ENCODE data around the gene USP32.
A peak's percentile ranks its signal among the peaks of the same experiment; 100 is the strongest.

The USP32 gene

GRCh38 chr17:60149691-60150582, 242.0 kb downstream of the USP32 start, which contains the start of gene CA4:
Gene CA4, plus strand, starts transcription at chr17:60149973. Its CDS starts 62 bp downstream, at chr17:60150035.
- DNase-seq: peak; percentile 28

- no peak for DNase-seq
Observed at GRCh38 chr17:60148373-60148772, 243.6 kb downstream of the USP32 start.

DNA sequence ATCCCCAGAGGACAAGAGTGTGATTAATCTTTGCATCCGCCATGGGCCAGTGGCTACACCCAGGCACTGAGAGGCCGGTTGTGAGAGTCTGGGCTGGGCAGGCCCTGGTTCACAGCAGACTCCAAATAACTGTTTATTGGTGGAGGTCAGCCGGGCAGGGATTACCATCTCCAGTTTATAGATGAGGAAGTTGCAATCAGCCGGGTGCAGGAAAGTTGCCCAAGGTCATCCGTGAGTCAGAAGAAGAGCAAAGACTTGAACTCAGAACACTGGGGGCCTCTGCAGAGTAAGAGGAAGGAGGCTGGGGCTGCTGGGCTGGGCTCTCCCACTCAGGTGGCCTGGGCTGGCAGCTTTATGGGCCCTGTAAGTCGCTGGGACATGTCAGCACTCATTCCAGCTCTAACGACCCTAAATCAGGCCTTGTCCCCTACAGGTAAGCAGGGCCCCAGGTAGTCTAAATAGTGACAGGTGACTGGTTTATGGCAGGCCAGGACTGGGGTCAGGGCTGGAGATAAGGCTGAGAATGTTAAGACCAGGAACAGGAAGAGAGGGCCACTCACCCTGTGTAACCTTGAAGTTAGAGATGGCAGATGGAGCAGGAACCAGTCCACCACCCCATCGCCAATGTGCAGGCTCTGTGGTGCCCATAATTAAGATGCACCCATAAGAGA, 244.2 kb downstream of the USP32 start:
- DNase-seq: no peak

GRCh38 chr17:60146206-60146605, 245.7 kb downstream of the USP32 start:
- no peak for DNase-seq

DNA sequence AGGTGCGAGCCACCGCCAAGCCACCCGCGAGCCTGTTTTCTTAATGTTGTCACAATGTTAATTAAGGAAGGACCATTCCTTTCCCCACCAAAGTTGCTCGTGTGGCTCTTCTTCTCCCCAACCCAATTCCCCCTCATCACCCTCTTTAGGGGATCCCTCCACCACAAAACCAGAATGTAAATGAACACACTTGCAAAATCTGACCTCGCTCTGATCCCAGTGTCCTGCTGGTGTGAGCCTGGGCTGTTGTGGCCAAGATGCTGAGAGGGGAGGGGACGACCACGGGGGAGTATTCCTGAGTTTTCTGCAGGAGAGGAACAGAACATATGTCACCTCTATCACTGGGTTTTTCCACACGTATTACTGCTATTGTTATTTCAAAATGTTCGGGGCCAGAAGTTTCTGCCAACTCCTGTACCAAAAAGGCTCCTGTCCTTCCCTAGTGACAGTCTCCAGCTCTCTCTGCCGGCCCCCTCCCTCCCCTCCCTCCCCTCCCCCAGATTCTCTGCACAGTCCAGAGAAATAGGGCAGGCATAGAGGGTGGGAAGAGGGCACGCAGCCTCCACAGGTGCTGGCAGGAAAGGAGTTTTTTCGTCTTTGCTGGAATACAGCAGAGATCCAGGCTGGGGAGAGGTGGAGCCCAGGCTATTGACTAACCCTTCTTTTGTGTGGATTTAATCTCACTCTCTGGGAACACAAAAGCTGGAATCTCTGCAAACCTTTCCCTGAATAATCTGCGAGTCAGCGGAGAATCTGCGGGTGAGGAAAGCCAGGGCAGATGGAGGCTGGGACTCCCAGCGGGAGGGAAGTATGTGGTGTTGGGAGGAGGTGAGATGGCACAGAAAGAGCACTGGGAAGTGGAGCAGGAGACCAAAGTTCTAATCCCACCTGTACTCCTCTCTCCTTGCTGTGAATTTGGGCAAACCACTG, 246.7 kb downstream of the USP32 start:
- no peak for DNase-seq

GRCh38 chr17:60142872-60143499, 248.9 kb downstream of the USP32 start:
- peak; percentile 71 for DNase-seq

DNA sequence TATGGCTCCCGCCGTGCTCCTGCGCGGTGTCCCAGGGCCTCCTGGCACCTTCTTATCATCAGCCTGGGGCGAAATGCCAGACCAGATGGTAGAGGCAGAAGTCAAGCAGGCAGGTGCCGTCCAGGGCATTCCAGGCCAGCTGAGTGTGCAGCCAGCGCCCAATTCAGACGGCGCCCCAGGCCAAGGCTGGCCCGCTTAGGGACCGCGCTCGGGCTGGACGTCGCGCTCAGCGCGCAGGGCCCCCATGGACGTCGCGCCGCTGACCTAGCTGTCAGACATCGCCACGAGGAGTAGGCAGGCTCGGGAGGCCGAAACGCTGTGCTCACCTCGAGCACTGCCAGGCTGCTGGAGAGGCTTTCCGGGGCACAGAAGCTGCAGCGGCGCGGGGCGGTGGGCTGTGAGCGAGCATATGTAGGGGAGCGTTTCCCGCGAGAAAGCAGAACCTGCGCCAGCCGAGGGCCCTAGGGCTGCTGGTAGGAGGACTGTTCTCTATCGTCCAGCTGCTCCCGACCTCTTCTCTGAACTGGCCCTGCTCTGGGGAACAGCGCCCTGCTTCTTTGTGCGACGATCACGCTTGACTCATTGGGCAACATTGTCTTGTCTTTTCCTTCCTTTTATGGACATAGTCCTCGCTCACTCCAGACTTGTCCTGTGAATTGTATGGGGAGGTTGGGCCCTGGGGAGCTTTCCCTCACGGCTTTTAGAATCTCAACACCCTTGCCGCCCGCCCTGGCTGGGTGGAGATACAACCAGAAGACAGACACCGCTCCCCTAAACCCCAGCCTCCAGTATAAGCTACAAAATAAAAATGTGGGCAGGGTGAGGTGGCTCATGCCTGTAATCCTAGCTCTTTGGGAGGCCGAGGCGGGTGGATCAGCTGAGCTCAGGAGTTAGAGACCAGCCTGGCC, 250.6 kb downstream of the USP32 start:
- no peak for DNase-seq

DNA sequence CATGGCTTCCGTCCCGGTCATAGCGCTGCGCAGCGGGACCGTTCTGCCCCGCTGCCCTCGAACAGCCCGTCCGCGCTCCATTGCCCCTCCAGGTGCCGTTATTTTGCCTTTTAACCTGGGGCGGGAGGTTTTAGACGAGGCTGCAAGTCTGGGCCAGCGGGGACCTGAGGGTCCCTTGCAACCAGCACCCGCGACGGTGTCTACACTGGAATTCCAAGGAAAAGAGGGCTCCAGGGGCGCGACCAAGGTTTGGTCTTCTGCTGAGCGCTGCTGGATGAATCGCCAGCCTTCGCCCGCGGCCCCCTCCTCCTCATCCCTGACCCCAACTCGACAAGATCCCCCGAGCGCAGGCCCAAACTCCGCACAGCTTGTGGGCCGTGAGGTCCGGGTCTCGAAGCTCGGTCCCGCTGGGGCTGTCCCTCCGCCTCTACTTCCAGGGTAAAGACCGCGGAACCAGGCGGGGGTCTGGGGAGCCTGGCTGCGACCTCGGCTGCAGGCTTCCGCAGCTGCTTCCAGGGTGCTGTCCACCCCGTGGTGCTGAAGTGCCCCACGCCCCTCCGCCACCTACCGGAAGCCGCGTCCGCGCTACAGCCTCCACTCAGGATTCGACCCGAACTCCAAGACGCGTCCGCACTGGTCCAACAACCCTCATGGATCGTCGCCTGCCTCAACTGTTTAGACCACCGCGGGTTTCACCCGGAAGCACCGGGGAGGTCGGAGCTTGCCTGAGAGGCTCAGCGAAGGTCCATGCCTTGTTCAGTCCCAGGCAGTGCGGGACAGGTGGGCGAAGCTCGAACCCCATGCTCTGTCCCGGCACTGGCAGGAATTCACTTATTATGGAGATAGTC, 252.3 kb downstream of the USP32 start:
- no peak for DNase-seq

DNA sequence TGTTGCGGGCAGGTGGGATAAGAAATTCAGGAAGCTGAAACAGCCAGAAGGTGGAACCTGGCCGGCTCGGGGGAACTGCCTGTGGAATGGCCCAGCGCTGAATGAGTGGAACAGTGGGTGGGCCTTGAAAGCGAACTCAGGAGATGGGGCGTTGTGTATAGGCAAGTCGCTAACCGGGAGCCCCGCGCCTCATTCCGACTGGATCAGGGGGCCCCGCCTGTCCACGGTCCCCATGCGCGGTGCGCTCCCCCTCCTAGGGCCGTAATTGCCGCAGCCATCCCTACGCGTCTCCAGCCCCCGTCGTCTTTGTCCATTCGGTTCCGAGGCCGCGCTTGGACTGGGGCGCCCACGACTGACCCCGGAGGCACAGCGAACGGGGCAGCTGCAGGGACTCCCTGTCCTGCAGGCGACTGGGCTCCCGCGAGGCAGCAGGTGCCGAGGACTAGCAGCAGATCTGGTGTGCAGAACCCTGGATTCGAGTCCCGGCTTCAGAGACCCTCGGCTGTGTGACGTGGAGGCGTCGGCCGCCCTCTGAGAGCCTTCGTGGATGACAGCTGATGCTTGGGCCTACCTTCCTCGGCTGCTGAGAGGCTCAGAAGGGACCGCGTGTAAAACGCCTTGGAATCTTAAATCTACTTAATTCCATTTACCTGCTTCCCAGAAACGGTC, 253.0 kb downstream of the USP32 start:
- no peak for DNase-seq

DNA sequence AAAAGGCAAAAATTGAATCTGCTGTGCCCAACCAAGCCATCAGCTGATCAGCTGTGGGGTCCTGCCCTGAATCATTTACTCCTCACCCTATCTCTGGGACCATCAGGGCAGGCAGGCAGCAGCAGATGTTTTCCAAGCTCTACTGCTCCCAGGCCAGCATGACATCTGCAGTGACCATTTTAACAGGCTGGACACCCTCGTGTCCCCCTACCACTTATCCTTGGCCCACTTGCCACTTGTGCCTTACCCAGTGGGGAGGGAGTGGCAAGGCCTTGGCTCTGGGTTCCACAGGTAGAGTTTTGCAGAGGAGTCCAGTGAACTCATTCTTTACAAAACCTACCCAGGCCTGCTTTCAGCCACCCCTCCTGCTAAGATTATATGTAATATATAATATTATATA, 254.2 kb downstream of the USP32 start:
- DNase-seq: no peak

- no peak for DNase-seq
Observed at GRCh38 chr17:60135951-60136666, 255.8 kb downstream of the USP32 start.

- peak; percentile 87 for DNase-seq
Observed at GRCh38 chr17:60135151-60135950, 256.6 kb downstream of the USP32 start.

DNA sequence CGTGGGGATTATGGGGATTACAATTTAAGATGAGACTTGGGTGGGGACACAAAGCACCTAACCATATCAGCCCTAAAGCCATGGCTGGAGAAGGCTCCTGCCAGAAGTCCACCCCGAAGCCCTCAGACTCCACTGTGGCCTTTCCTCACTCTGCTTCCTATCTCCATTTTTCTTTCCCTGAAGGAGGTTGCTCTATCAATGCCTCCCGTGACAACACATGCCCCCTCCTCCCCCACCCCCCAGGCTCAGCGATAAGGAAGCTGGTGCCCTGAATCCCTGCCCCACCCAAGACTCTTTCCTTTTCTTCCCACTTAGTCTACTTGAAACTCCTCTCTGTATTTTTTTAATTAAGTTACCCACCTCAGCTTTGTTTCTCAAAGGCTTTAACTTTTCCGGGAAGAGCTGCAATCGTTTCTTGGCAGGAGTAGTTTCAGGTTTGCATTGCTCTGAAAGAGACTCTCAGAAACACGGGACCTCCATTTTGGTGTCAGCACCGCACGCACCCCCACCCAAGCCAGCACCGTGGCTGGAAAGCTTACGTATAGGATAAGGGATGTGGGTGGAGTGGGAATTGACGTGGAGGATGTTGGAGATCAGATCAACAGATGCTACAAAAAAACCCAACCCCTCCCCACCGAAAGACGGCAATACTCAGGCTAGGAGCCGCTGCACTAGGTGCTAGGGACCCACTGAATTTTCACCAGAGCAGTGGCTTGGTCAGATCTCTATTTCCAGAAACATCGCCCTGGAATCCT, 257.4 kb downstream of the USP32 start:
- DNase-seq: no peak

GRCh38 chr17:60130466-60130865, 261.5 kb downstream of the USP32 start:
- no peak for DNase-seq

GRCh38 chr17:60129164-60129563, 262.8 kb downstream of the USP32 start:
- no peak for DNase-seq

Measured in NCI-H524 treated with DMSO at 0.1 percent for 48 hours (cell line).